Heart right ventricle (tissue), 16 donors: ENCODE results near the gene SELENOH. TPM values are rescaled to one million over a fixed set of nuclear protein-coding genes. Genes with fewer than 3 reads are reported as not detected.

Source experiments
- ATAC-seq, 8 donors: fragments of 200-7000 bp; cut with Tn5 transposase; one replicate each; pipeline ENCODE4 v1.9.1; 2020; ENCODE audit warnings: mild to moderate bottlenecking in 8 of 8, moderate library complexity in 8 of 8, moderate number of reproducible peaks in 1 of 8
- DNase-seq, 2 donors: peaks; one replicate each; pipeline ENCODE4 v3.0.0-alpha.2; 2020
- H3K27ac ChIP-seq, 10 donors: fragments of 200-600 bp; sonication (generic) in 2 of 10; one replicate each; pipeline versions ENCODE4 v1.5.0 to v1.8.0; 2020 to 2022; ENCODE audit warnings: mild to moderate bottlenecking in 3 of 10
- H3K27me3 ChIP-seq, 7 donors: fragments of 200-600 bp; one replicate each; pipeline ENCODE4 v1.8.0; 2021 to 2022; ENCODE audit warnings: mild to moderate bottlenecking in 2 of 7
- H3K36me3 ChIP-seq, 9 donors: fragments of 200-600 bp; sonication (generic) in 1 of 9; one replicate each; pipeline versions ENCODE4 v1.5.0 to v1.8.0; 2020 to 2022; ENCODE audit warnings: mild to moderate bottlenecking in 2 of 9
- H3K4me1 ChIP-seq, 9 donors: fragments of 200-600 bp; sonication (generic) in 1 of 9; one replicate each; pipeline versions ENCODE4 v1.5.0 to v1.8.0; 2020 to 2022; ENCODE audit warnings: mild to moderate bottlenecking in 4 of 9
- H3K4me3 ChIP-seq, 10 donors: fragments of 200-600 bp; sonication (generic) in 2 of 10; one replicate each; pipeline versions ENCODE4 v1.5.0 to v1.8.0; 2020 to 2022; ENCODE audit warnings: mild to moderate bottlenecking in 7 of 10, moderate library complexity in 2 of 10
- H3K9me3 ChIP-seq, 11 donors: fragments of 200-600 bp in 10 of 11; sonication (generic) in 2 of 11; one replicate each; pipeline versions ENCODE4 v1.5.0 to v1.8.0; 2013 to 2022; ENCODE audit warnings: mild to moderate bottlenecking in 2 of 11, control low read depth in 1 of 11, moderate library complexity in 1 of 11
- CTCF ChIP-seq, 9 donors: fragments of 200-600 bp; sonication (generic) in 2 of 9; IDR thresholded peaks; one replicate each; pipeline versions ENCODE4 v1.5.0 to v1.8.0; 2021 to 2022; ENCODE audit warnings: antibody characterized with exemption in 9 of 9, mild to moderate bottlenecking in 5 of 9, moderate library complexity in 1 of 9
- WGBS, 2 donors: extraction: QIAGEN DNeasy Blood & Tissue Kit; methylation state at CpG; one replicate each; pipeline ENCODE4 v1.1.7; 2013; ENCODE audit warnings: inconsistent platforms in 1 of 2; 5-methylcytosine and 5-hydroxymethylcytosine counted together
- intact Hi-C, 10 donors: fragments of 100-400 bp; cut with DNase I; formaldehyde crosslinking; loops; one replicate each; pipeline versions ENCODE4 v1.11.1 to v1.14.2; 2022
- polyA plus RNA-seq, 2 donors: library from polyadenylated mRNA; stranded (reverse); fragments of 200-250 nt; gene quantifications; one replicate each; pipeline ENCODE4 v1.2.3, GENCODE V29; 2013
- total RNA-seq, 10 donors: library from RNA; stranded (reverse); fragmentation: NEBNext Ultra II Directional in 3 of 10; extraction: Animal tissue kit (Norgen Biotek cat#: 25700) in 3 of 10; gene quantifications; one replicate each; pipeline versions ENCODE4 v1.2.1 to v1.2.4, GENCODE V29; 2021 to 2023
- donor health status: Arrhythmogenic right ventricular cardiomyopathy.
- donor health status: ischemic (EF 13 %, LVEDD 7.1; RV severe dilation, severe dysfunction).
- donor health status: healthy with polysubstance abuse.
- donor health status: DM: no; HTN: yes; CAD: no.
- donor health status: DM: no; HTN: no; CAD: no.
- donor health status: ischemic (EF 25% LVEDD 6.9; RV normal size, moderate dysfunction).
- donor health status: ischemic (EF 25% LVEDD 5.7; RV mildly dilated, moderate dysfunction).
- donor health status: healthy.
- donor health status: DM: yes; HTN: yes; CAD: no.
- donor health status: Ischemic cardiomyopathy.
- donor health status: ischemic (EF 35%, LVEDD 5.7; RV mildly dilated, moderate dysfunction).
- donor health status: nonischemic (EF 11% LVEDD 7.7; RV severe dilation, severe dysfunction).
- donor health status: DM: yes; HTN: yes; CAD: no.
- donor health status: PGD.
- donor health status: ischemic (EF 29% LVEDD 5.4; RV normal size, mild dysfunction).
- donor health status: nonischemic (EF 23%, LVEDD 6.1; RV moderate dilation, normal function).

The SELENOH gene
- total and polyA plus RNA-seq, 12 donors = 69.8 to 99.0 (median 77.5) TPM

- DNase-seq (no peak), ATAC-seq (no peak)
- H3K36me3 ChIP-seq = peaks cover 0 to 26% (median 0%) of the 10 kb centered on the region in 9 donors
- peak overlapping the region in 6 of 10 donors; percentile 10 to 62 (median 45) for H3K27ac ChIP-seq
- H3K4me3 ChIP-seq = no peak overlapping the region
- intact Hi-C loops = no loop called here
- H3K9me3 ChIP-seq = no peaks in the 10 kb centered on the region
- no peak for TF ChIP-seq CTCF (IDR thresholded peaks at IDR 0.05)
- H3K27me3 ChIP-seq = no peaks in the 10 kb centered on the region
- WGBS, 2 donors = 69 to 70% methylated on average over 4 of the region's 4 CpGs
- H3K4me1 ChIP-seq = peaks cover 19 to 98% (median 87%) of the 10 kb centered on the region in 9 donors
These were observed 45.8 kb downstream of the SELENOH start for GRCh38 chr11:57787006-57787604.

- intact Hi-C loops = no loop called here
- ATAC-seq (peak in 4 of 8 donors; percentile 9 to 31 (median 24)), DNase-seq (no peak)
- Histone ChIP-seq H3K36me3 (peaks cover 0 to 34% (median under 1%) of the 10 kb centered on the region in 9 donors), H3K4me1 (peaks cover 16 to 98% (median 87%) of the 10 kb centered on the region in 9 donors), H3K27ac (peak overlapping the region in 6 of 10 donors; percentile 0 to 62 (median 33)), H3K27me3 (no peaks in the 10 kb centered on the region), H3K4me3 (no peak overlapping the region), H3K9me3 (no peaks in the 10 kb centered on the region)
- 59 to 60% methylated on average over 6 of the region's 6 CpGs for WGBS, 2 donors
- TF ChIP-seq CTCF (IDR thresholded peaks at IDR 0.05) = no peak
These were observed 46.8 kb downstream of the SELENOH start for GRCh38 chr11:57787920-57788702.

- H3K4me3 ChIP-seq = no peak overlapping the region
- no peaks in the 10 kb centered on the region for H3K27me3 ChIP-seq
- no peaks in the 10 kb centered on the region for H3K9me3 ChIP-seq
- TF ChIP-seq CTCF (IDR thresholded peaks at IDR 0.05) = no peak
- H3K27ac ChIP-seq = peak overlapping the region in 3 of 10 donors; percentile 8 to 62 (median 23)
- no peak for ATAC-seq
- peaks cover 16 to 99% (median 92%) of the 10 kb centered on the region in 9 donors for H3K4me1 ChIP-seq
- no peak for DNase-seq
- peaks cover 0 to 40% (median 6%) of the 10 kb centered on the region in 9 donors for H3K36me3 ChIP-seq
- intact Hi-C loops = no loop called here
These were observed 47.4 kb downstream of the SELENOH start for GRCh38 chr11:57788703-57789088.

GRCh38 chr11:57791321-57792059 lies 50.2 kb downstream of the SELENOH start:
- TF ChIP-seq CTCF (IDR thresholded peaks at IDR 0.05) = no peak
- intact Hi-C loops = loop anchor here in 1 of 10 donors (2.0 kb wide), 1 partner anchor 29 kb away; no protein-coding TSS in a partner anchor
- DNase-seq = no peak
- H3K4me3 ChIP-seq = no peak overlapping the region
- H3K4me1 ChIP-seq = peaks cover 16 to 96% (median 82%) of the 10 kb centered on the region in 9 donors
- H3K27ac ChIP-seq = peak overlapping the region in 9 of 10 donors; percentile 9 to 86 (median 76)
- H3K36me3 ChIP-seq = peaks cover 0 to 68% (median 33%) of the 10 kb centered on the region in 9 donors
- H3K9me3 ChIP-seq = no peaks in the 10 kb centered on the region
- 82 to 84% methylated on average over 22 of the region's 22 CpGs for WGBS, 2 donors
- ATAC-seq = no peak
- no peaks in the 10 kb centered on the region for H3K27me3 ChIP-seq
